Cardiac atrium fibroblast (primary cell): ENCODE results near the gene TMED6. TPM values are rescaled to one million over a fixed set of nuclear protein-coding genes. Genes with fewer than 3 reads are reported as not detected.

Source experiments
- total RNA-seq: library from RNA; depleted of rRNA; stranded (reverse); fragments of >200 nt; gene quantifications from 2 replicates; pipeline ENCODE4 v1.2.3, GENCODE V29; 2015

TMED6 gene
- total RNA-seq, result not detected in 2 replicates

DNA sequence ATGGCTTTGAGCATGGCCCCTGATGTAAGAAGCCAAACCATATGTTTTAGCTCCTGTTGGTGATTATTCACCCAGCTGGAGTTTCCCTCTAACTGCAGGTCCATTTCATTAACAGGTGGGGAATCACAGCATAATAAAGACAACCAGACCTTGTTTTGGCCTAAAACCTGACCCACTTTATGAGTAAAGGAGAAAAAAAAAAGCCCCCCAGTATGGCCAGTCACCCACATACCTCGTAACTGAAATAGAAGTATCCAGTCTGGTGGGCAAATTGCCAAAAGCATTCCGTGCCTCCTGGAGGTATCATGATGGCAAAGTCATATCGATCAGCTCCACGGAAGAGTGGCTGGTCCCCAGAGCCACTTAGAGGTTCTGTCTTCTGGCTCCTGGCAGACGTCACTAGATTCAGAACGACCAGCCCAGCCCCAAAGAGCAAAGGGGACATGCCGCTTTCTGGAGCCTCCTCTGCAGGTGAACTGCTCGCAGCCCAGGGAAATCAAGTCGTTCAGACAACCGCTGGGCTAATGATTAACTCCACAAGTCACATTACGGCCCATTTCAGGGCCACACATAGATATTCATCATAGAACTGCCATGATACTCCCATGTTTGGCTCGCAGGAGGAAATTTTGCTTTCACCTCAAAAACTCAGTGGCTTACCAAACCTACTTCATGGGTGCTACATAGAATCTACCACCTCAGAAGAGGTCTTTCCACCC lies at the start of gene TMED6:
Gene TMED6, minus strand, starts transcription at position 478 of the 719 bp plus-strand sequence. Its CDS starts 33 bp downstream, at position 445.

DNA sequence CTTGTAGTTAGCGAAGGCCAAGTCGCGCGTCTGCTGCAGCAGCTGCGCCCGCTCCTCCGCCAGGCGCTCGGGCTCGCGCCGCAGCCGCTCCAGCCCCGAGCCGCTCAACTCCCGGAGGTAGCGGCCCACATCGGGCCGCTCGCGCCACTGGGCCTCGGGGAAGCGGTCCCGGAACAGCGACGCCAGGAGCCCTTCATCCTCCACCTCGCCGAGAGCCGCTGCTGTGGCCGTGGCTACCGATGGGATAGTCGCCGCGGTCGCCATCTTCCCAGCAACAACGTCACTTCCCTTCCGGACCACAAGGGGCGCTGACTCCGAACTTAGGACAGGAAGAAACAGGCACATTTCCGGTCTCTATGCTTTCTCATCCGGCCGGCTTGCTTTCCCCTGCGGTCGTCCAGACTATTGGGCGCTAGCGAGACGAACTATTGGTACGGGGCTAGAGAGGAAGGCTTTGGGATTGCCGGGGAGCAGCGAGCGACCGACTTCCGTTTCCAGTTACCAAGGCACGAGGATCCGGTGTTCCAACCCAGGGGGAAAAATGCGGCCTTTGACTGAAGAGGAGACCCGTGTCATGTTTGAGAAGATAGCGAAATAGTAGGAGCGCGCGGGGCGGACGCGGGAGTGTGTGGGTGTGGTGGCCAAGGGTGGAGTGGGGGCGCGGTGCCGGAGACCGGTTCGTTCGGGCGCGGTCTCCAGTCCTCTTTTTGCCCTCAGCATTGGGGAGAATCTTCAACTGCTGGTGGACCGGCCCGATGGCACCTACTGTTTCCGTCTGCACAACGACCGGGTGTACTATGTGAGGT lies 12.1 kb downstream of the TMED6 start, which contains the start of the genes COG8 and NIP7:
Gene COG8, minus strand, starts transcription at position 276 of the 806 bp plus-strand sequence. Its CDS starts 12 bp downstream, at position 264.
Gene NIP7, plus strand, starts transcription at position 484 of the 806 bp plus-strand sequence. Its CDS starts 58 bp downstream, at position 542.

DNA sequence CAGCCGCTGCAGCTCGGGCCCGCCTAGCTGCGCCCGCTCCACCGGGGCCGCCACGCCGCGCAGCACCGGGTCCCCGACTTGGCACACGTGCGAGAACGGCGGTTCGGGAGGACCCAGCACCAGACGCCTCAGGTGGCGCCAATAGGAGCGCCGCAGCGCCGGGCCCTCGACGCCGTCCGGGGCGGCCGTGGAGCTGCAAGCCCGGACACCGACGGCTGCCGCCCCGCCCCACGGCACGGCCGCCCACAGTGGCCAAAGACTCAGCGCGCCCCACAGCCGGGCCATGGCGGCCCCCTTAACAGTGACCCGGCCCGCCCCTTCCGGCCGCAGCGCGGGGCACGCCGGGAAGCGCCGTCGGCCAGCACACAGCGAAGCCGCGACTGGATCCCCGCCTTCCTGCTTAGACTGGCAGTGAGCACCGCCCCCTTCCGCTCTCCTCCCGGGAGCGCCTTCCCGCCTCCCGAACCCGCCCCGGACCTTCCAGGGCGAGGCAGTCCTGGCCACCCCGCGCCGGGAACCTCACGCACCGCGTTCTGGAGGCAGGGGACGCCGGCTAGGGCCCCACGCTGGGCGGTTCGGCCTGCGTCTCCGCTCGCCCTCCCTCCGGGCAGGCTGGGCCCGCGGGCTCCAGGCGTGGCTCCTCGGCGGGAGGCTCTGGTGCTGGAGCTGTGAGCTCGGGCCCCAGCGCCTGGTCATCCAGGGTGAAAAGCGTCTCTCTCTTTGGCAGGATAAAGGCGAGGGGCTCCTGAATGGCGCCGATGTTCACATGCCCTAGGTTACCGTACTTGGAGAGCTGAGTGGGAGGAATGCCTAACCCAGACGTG lies 21.1 kb downstream of the TMED6 start, which contains the start of gene PDF:
Gene PDF, minus strand, starts transcription at position 303 of the 824 bp plus-strand sequence. Its CDS starts 18 bp downstream, at position 285.

DNA sequence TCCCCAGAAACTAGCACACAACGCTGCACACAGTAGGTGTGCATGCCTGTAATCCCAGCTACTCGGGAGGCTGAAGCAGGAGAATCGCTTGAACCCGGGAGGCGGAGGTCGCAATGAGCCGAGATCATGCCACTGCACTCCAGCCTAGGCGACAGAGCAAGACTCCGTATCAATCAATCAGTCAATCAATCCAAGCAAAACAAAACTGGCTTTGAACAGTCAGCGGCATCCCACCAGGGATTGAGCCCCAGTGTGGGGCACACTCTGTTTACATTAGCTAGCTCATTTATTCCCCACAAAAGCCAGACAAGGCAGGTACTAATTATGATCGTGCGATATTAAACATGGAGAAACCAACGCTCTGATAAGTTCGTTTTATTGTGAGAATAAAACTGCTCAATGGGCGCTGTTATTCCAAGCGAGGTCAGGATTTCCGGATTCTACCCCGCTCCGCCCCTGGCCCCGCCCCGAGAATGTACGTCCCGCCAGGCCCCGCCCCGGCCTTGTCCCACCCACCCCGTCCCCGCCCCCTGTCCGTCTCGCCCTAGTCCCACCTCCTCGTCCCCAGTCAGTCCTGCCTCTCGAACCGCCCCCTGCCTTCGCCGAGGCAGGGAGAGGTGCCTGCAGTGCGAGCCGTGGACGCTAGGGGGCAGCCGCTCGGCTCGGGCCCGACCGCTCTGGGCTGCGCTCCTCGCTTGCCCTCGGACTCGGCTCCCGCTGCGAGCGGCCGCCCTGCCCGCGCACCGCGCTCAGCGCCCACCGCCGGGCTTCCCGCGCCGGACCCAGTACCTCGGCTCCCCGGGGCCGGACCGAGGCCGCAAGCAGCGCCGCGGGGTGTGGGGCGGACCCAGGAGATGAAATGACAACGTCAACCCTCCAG lies 40.7 kb downstream of the TMED6 start, which contains the start of gene VPS4A:
Gene VPS4A, plus strand, starts transcription at position 698 of the 880 bp plus-strand sequence. Its CDS starts 162 bp downstream, at position 860.

Other genes starting within 250 kb of the TMED6 start
- under 0.01 and 3.6 TPM in 2 replicates for gene HAS3, start 246.1 kb downstream of the TMED6 start, total RNA-seq
- gene CHTF8, start 219.2 kb downstream of the TMED6 start, total RNA-seq, result 38.8 and 73.2 TPM in 2 replicates
- 21.1 and 26.2 TPM in 2 replicates for gene UTP4, start 219.1 kb downstream of the TMED6 start, total RNA-seq
- gene SNTB2, start 164.6 kb downstream of the TMED6 start, total RNA-seq, result 18.3 and 28.2 TPM in 2 replicates
- 27.1 and 31.9 TPM in 2 replicates for gene VPS4A, start 40.4 kb downstream of the TMED6 start, total RNA-seq
- gene PDF, start 21.2 kb downstream of the TMED6 start, total RNA-seq, result 11.0 and 13.4 TPM in 2 replicates
- 33.4 and 53.8 TPM in 2 replicates for gene COG8, start 12.2 kb downstream of the TMED6 start, total RNA-seq
- 19.6 and 25.8 TPM in 2 replicates for gene NIP7, start 12.0 kb downstream of the TMED6 start, total RNA-seq
- 13.0 and 15.2 TPM in 2 replicates for gene TERF2, start 34.2 kb upstream of the TMED6 start, total RNA-seq
- 37.7 and 48.0 TPM in 2 replicates for gene CYB5B, start 72.8 kb upstream of the TMED6 start, total RNA-seq
- 16.0 and 21.8 TPM in 2 replicates for gene NFAT5, start 214.2 kb upstream of the TMED6 start, total RNA-seq